ENCODE measurements around the gene DSTYK.

- TF ChIP-seq CTCF (IDR thresholded peaks at IDR 0.05) (no peak), POLR2A (IDR thresholded peaks at IDR 0.05) (no peak)
Measured at GRCh38 chr1:205241366-205242030, 30.0 kb upstream of the DSTYK start.

Data from uterus (tissue), 2 donors.